GM12865 (cell line): Measurements from ENCODE around the gene CNTN6.
"Not testable (repeated sequence)": the region's sequence is repeated elsewhere in the genome, so short reads cannot be mapped to it uniquely, and the experiment has no call there.

Experiments
- DNase-seq: peaks from one replicate; pipeline ENCODE4 v3.0.0; 2010; ENCODE audit warnings: low read depth
- H3K4me3 ChIP-seq: 2 replicates; pipeline ENCODE4 v1.5.1; 2011; ENCODE audit warnings: mild to moderate bottlenecking, low read depth, low read length, control low read depth
- CTCF ChIP-seq: IDR thresholded peaks from 2 replicates; pipeline ENCODE4 v1.5.1; 2011; ENCODE audit warnings: low read length, control low read depth, low read depth, inconsistent platforms; ENCODE audit not compliant: insufficient read depth; ENCODE audit errors: missing control alignments

The CNTN6 gene

GRCh38 chr3:1375145-1375544 is 282.3 kb downstream of the CNTN6 start:
- no peak overlapping the region for H3K4me3 ChIP-seq
- DNase-seq = no peak
- TF ChIP-seq CTCF = no peak

GRCh38 chr3:1380926-1381646 is 288.3 kb downstream of the CNTN6 start:
- TF ChIP-seq CTCF = no peak
- H3K4me3 ChIP-seq = no peak overlapping the region
- DNase-seq = peak; percentile 1

- no peak for TF ChIP-seq CTCF
- H3K4me3 ChIP-seq = no peak overlapping the region
- DNase-seq = no peak
These were observed 288.8 kb downstream of the CNTN6 start for GRCh38 chr3:1381647-1382036.

GRCh38 chr3:1387396-1387905 is 294.6 kb downstream of the CNTN6 start:
- not testable (repeated sequence) for H3K4me3 ChIP-seq, DNase-seq

- no peak for TF ChIP-seq CTCF
- H3K4me3 ChIP-seq = no peak overlapping the region
- DNase-seq = no peak
These were observed 301.4 kb downstream of the CNTN6 start for GRCh38 chr3:1394188-1394587.

- TF ChIP-seq CTCF = no peak
- DNase-seq = no peak
- H3K4me3 ChIP-seq = no peak overlapping the region
These were observed 307.7 kb downstream of the CNTN6 start for GRCh38 chr3:1400571-1400970.

- no peak for TF ChIP-seq CTCF
- DNase-seq = no peak
- no peak overlapping the region for H3K4me3 ChIP-seq
These were observed 311.6 kb downstream of the CNTN6 start for GRCh38 chr3:1404270-1404962.
